Forelimb muscle (tissue), 1 donor: ENCODE measurements around the gene LRRC10B. TPM values are rescaled to one million over a fixed set of nuclear protein-coding genes. Genes with fewer than 3 reads are reported as not detected.

ENCODE experiments used
- DNase-seq: peaks from one replicate; pipeline ENCODE4 v3.0.0-alpha.2; 2013; ENCODE audit warnings: low read depth
- polyA plus RNA-seq: library from polyadenylated mRNA; unstranded; fragments of 120-200 nt; gene quantifications from one replicate; pipeline ENCODE4 v1.2.1, GENCODE V29; 2013; ENCODE audit not compliant: insufficient read length

Gene LRRC10B
- polyA plus RNA-seq, 1 donor, result 0.14 TPM

DNA sequence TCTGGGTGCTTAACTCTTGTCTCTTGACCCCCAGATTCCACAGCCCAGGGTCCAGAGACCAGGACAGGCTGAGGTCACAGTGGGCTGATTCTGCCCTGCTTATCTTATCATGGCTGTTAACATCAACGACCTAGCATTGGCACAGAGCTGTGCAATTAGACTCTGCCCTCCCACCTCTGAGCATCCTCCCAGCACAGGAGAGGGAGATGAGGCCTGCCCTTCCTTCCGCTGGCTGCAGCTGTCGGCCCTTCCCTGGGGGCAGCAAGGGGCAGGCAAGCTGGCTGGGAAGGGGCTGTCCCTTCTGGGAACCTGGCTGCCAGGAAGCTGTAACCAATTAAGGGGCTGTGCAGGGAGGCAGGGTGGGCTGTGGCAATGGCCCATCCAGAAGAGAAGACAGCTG lies 22.5 kb downstream of the LRRC10B start:
- no peak for DNase-seq

DNA sequence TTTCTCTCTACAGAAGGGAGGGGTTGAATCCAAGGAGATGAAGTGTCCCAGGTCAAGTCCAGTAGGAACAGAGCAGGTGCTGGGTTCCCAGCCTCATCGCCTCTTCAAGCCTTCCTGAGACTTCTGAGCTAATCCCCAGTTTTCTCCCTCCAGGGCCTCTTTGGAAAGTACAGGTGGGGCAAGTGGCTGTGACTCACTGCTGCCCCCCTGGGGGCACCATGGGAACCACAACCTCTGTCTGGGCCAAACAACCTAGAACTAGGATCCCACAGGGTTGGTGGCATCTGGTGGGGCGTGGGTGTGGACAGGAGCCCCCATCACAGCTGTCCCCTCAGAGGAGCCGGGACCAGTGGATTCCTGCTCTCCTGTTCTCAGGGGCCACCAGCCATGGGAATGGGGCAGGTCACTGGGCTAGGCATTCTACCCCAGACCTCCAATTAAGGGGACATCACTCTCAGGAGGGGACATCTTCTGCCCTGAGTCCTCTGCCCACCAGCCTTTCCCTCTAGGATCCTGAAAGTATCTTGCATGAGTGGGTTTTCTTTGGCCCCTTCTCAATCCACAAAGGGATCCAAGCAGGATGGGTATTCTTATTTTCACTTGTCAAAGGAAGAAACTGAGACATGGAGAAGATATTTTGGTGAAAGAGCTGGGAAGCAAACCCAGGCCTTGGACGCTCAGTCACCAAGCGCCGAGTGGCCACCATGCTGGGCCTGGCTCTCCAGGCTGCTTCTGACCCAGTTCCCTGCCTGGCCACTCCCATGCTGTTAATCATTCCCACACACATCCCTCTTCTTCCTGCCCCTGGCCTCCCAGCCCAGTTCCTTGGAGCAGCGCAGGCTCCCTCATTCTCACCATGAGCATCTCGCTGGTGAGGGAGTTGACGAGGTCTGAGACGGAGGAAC lies 23.8 kb downstream of the LRRC10B start:
- no peak for DNase-seq

DNA sequence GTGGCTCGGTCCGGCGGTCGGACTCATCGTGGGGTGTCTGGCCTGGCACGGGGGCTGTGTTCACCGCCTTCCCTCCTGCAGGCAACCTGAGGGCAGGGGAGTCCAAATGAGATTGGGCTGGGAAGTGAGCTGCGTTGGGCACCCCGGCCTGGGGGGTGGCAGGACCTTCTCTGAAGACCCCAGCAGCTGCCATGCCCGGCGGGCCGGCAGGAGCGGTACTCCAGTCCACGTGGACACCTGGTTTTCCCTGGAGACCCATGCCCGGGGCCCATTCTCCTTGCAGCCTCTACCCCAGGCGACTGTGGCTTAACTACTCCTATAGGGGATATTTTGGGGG lies 24.5 kb downstream of the LRRC10B start:
- DNase-seq, result no peak

DNA sequence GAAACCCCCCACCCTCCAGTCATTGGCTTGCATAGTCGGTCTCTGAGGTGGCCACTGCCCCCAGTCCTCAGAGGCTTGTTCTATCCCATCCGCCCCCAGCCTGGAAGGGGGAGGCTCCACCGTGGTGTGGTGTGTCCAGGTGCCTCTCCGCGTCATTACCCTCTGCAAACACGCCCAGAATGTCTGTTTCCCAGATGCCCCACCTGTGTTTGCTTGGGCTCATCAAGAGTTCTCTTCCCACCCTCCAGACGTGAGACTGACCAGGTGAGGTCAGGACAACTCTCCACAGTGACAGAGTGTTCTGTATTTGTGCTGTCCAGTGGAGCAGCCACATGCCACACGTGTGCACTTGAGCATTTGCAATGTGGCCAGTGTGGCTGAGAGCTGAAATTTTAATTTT lies 24.9 kb downstream of the LRRC10B start:
- DNase-seq, result no peak

DNA sequence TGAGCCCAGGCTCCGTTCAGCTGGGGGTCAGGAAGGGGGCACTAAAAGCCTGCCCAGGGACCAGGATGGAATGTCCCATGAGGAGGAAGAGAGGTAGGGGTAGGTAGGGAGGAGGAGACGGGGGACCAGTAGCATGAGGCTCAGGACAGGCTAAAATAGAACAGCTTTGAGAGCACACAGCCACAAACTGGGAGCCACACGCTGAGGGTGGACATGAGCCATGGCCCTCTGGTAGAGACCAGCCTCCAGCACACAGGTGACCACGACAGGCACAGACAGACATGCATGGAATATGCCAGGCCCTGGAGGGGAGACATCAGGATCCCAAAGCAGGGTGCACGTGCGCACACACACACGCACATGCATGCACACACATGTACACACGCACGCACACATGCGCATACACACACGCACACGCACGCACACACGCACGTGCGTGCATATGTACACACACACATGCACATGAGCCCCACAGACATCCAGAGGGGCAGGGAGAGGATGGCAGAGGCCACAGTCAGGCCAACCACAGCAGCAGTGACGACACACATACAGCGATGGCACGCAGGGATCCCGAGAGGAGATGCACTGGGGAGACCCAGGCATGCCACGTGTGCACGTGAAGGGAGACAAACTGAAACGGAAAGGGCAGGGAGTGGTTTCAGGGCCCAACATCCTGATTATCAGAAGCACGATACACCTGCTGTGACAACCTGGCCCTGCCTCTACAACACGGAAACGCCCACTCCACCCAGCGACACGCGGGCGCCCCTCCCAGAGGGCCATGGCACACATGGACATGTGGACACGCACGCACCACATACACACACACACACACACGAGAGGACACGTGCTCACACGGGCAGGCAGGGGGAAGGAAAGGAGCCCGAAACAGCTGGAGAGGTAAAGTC lies 25.7 kb downstream of the LRRC10B start:
- no peak for DNase-seq

DNA sequence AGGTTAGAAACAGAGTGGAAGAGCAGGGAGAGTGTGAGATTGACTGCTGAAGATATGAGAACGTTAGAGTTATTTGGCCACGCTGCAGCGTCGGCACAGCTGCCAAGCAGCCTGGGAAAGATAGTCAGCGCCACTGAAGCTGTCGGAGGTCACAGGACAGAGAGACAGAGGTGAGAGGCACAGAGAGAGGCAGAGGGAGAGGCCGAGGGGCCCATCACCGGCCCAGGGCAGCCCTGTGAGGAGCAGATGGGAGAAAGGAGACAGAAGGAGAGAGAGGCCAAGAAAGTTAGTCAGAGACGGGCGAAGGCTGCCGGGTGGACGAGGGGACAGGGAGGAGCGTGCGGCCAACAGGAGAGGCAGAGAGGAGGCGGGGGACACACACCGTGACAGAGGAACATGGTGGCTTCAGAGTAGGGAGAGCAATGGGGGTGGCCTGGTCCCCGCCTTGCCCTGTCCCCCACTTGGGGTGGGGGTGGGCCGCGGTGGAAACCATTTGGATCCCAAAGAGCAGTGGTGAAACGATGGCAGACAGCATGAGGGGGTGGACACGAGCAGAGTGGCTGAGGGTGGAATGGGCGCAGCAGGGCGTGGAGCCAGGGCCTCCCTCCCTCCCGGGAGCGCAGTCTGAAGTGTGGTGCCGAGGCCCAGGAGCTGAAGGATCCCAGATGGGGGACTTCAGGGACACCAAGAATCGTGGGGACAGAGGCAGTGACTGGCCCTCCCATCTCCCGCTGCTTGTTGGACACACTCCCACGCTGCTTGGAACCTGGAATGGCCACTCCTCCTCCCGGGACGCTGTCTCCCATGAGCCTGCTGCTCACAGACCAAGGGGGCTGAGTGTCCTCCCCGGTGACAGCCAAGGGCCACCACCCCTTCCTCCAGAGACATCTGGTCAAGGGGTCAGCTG lies 26.6 kb downstream of the LRRC10B start:
- no peak for DNase-seq

DNA sequence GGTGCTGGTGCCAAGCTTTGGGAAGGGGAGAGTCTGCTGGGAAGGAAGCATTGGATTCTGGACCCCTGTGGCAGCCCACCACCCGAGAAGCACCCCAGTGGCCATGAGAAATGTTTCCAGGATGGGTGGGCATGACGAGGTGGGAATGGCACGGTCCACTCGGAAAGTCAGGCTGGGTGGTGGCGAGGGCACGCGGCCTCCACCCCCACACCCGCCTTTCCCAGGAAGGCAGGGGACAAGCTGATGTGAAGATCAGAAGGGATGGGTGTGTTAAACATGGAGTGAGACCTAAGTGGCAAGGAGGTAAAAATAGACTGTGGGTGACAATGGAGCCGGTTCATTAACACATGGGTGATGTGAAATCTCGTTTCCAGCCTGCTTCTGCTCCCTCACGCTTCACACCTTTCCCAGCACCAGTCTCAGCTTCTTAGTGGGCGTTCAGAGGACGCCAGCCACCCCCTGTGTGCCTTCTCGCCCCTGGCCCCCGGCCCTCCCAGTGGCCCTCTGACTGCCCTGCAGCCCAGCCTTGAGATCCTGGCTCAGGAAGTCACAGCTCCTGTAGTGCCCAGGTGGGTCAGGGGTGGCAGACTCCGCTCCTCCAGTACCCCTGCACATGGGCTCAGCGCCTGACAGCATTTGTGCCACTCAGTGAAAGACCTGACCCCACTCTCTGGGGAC lies 27.6 kb downstream of the LRRC10B start:
- no peak for DNase-seq

DNA sequence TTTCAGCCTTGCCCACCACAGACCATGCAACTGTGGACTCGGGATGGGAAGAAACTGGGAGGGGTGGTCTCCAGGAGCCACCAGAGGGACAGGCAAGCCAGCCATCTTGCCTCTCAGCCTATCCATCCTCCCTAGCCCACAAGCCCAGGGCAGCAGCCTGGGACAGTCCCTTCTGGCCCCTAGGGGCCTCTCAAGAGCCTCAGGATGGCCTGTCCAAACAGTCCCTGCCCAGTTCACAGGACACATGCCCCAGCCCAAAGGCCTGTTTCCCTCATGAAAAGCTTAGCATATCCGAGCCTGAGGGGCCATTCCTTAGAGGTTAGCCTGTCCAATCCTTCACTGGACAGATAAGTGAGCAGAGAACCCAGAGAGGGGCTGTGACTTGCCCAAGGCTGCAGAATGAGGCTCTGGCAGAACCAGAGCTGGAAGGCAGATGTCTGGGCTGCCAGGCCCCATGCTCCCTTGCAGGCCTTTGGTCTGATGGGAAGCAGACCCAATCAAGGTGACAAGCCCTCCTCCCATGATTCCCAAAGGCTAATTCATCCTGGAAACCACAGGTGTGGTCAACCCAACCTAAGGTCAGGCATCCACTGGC lies 28.2 kb downstream of the LRRC10B start:
- no peak for DNase-seq

DNA sequence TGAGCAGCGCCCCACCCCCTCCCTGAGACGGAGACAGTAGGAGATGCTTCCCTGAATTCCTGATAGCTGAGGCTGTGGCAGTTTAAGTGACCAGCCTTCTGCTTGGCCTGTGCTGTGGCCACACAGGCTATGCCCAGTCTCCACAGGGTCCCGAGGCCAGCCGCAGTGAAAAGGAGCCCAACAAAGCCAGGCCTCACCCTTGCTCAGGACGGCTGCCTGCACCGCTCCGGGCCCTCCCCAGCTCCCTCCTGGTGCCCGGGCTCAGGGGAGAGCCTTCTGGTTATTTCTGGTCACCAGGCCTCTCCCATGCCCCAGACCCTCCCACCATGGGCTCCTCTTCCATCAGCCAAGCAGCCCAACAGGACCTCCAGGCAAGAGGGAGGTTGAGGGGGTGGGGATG lies 28.8 kb downstream of the LRRC10B start:
- DNase-seq, result no peak

DNA sequence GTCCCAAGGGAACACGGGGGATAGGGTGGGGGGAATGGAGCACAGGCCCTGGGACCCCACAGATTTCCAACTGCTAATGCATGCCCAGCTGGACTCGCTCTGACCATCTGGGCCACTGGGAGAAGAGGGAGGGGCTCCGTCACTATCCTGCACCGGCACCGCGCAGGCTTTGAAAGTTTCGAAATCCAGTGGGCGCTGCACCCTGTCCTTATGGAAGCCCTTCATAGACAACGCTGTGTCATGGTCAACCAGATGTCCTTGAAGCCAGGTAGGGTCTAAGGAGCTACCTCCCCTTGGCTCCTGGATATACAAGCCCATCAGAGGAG lies 30.1 kb downstream of the LRRC10B start:
- DNase-seq, result no peak

DNA sequence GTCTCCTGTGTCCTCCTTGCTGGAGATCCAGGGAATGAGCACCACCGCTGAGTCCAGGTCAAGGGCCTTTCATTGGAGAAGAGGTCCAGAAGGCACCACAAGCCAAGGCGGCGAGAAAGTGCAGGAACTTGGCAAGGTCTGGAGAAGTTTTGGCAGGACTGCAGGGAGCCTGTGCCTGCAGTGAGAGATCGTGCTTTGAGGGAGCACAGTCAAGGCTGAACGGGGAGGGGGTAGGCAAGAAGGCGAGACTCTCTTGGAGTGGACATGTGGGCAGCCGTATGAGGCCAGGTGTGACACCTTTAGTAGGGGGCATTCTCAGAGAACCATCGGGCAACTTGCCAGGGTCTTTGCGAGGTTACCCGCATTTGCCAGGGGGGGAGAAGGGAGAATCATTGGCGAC lies 30.5 kb downstream of the LRRC10B start:
- DNase-seq, result no peak

DNA sequence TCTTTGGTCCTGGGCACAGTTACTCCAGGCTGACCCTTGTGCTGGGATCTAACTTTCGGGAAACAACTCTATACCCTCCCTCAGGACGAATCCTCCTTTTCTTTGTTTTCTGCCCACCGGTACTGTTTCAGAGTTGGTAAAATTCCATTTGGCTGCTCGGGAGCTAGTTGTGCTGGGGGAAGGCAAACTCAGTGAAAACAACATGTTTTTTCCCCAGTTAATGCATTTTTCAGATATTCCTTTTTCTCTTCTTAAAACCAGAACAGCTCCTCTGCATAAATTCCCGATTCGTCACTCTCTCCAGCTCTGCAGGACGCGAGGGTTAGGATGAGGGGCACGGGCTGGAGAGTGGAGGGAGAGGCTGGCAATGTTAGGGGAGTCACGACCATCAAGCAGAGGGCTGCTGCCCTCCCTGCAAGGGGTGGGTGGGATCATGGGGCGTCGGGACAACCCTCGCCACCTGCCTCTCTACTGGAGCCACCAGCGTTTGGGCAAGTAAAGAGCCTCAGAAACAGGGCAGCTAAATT lies 31.3 kb downstream of the LRRC10B start:
- DNase-seq, result no peak

DNA sequence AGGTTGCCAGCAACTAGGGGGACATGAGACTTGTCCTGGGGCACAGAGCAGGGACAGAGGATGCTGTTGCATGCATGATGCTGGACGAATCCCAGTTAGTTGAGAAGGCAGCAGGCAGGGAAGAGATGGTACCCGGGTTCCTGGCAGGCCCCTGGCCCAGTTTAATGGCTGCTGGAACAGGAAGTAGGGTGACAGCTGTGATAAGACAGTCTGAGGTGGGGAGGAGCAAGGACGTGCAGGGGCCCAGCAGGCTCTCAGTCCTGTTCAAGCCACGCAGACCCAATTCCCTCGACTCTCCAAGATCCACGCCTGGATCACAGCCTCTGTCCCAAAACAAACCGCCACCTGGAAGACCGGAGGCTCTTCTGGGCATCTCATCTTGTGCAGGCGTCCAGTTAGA lies 32.0 kb downstream of the LRRC10B start:
- DNase-seq, result no peak

DNA sequence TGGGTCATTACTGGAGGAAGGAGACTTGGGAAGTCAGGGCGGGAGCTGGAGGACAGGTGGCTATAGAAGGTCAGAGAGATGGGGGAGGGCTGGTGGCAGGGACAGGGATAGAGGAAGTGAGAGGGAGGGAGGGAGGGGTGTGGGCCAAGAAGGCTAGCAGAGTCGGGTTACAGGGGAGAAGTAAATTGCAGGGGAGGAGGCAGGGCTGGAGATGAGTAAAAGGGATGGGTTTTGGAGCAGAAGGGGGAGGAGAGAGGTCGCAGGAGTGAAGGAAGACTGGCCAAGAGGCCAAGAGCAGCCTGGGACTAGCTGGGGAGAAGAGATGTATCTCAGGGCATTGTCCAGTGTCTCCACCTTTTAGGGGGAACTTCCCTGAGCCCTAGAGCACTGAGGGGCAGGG lies 33.0 kb downstream of the LRRC10B start:
- DNase-seq, result no peak

DNA sequence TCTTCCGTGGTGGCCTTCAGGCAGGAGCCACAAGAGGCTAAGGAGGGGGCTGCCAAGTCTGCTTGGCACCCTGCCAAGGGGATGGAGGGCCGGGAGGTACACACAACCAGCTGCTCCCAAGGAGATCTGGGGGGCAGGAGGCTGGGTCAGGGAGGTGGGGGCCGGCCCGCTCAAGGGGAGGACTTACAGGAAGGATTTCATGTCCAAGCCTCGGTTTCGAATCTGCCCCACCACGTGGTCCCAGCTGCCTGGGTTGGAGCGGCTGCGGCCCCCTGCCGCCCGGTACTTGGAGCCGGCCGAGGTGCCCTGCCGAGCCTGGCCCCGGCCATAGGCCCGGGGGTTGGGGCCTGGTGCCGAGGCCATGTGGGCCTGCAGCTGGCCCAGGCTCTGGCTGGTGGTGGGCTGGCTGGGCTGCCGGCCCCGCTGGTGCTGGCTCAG lies 33.5 kb downstream of the LRRC10B start:
- no peak for DNase-seq

DNA sequence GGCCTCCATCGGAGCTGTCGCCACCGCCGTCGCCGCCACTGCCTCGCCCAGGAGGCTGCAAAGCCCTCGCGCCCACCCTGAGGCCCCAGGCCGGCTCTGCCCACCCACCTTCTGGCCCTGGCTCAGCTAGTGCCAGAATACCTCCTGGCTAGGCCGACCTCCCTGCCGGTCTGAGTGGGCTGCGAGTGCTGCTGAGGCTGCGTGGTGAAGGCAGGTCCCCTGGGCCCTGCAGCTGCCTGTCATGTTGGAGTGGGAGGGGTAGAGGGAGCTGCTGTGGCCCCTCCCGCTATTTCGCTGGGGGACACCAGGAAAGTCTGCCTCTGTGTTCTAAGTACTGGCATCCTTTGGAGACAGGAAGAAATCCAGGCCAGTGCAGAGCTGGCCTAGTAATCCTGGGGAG lies 34.2 kb downstream of the LRRC10B start:
- no peak for DNase-seq

DNA sequence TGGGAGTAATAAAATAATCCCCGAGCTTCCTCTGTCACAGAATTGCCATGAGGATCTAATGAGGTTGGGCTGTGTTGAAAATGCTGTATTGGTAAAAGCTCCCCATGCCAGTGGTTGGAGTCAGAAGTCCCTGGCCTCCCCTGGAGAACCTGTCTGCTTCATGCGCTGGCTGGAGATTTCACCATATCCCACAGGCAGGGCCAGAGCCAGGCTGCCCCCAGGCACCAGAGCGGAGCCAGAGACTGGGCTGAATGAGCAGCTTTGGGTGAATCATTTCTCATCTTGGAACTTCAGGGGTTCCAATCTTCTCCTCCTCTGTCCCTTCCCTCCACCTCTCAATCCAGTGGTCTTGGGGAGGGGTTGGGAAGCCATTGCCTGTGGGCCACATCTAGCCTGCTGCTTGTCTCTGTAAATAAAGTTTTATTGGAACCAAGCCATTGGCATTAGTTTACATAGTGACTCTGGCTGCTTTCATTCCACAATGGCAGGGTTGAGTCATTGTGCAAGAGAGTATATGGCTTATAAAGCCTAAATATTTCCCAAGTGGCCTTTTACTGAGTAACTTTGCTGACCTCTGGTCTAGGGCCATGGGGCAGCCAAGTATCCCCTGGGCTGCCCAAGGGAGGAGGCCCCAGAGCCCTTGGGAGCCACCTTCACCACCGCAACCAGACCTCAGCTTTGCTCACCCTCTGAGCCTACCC lies 35.2 kb downstream of the LRRC10B start:
- DNase-seq, result no peak

DNA sequence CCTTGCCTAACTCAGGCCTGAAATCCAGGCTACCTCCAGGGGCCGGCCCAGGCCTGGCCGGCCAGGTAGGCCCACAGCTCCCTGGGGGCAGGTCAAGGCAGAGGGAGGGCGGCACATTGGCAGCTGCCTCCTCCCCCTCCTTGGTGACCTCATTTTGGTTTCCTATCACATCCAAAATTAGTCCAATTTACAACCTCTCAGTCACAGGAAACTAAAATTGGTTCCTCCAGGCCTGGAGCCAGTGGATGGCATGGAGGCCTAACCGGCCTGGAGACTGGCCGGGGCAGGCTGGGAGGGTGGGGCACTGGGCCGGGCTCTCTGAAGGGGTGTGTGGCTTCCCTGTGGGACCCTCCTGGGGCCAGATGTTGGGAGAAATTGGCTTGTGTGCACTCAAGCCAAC lies 35.9 kb downstream of the LRRC10B start:
- DNase-seq, result no peak

DNA sequence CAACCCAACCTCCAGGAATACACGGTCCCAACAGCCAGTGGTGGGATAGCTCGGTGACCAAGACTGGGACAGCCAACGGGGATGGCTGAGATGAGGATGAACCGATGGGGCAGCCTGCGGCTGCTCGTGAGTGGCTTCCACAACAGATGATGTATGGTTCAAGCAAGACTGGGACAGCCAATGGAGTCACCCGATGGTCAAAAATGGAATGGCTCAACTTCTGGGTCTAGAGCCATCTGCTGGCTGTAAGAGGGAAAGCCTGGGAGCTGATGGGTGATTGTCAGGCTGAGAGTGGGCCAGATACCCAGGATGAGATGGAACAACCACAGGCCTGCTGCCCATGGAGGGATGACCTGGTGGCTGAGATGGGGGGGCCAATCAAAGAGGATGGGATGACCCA lies 36.8 kb downstream of the LRRC10B start:
- no peak for DNase-seq

DNA sequence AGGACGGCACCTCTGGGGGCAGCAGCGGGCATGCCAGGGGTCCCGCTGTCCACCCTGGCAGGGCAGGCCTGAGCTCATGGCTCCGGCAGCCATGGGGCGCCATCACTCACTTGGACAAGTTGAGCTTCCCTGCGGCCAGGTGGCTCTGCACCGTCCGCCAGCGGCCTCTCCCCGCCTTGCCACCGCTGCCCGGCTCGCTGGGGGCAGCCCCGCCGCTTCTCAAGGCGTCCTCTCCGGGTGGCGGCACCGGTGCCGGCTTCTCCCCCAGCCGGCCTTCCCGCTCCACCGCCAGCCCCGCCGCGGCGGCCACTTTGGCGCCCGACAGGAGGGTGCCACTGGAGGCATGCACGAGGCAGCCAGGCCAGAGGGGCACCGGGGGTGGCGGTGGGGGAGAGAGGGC lies 37.4 kb downstream of the LRRC10B start:
- no peak for DNase-seq
